Nephron (organoid): Measurements from ENCODE around the gene SLC12A5.

Experiments
- H3K27ac Mint-ChIP-seq, 3 experiments: 2 replicates each; pipeline ENCODE4 v1.8.0; 2020; ENCODE audit warnings: mixed read lengths in 3 of 3, mild to moderate bottlenecking in 2 of 3, moderate library complexity in 1 of 3
- H3K27me3 Mint-ChIP-seq: 2 replicates; pipeline ENCODE4 v1.8.0; 2021; ENCODE audit warnings: low read depth, mild to moderate bottlenecking, moderate library complexity, mixed read lengths
- H3K36me3 Mint-ChIP-seq: 2 replicates; pipeline ENCODE4 v1.8.0; 2020; ENCODE audit warnings: low read depth, mixed read lengths
- H3K4me1 Mint-ChIP-seq: 2 replicates; pipeline ENCODE4 v1.8.0; 2020; ENCODE audit warnings: mixed read lengths
- H3K4me3 Mint-ChIP-seq, 3 experiments: 2 replicates each; pipeline ENCODE4 v1.8.0; 2020; ENCODE audit warnings: mild to moderate bottlenecking in 3 of 3, mixed read lengths in 3 of 3, moderate library complexity in 2 of 3
- H3K9me3 Mint-ChIP-seq: 2 replicates; pipeline ENCODE4 v1.8.0; 2020; ENCODE audit warnings: mixed read lengths
- TF ChIP-seq, protein P1 (sequence below), 3 experiments: fragments of 200-600 bp; sonication (generic); IDR thresholded peaks; one replicate each; pipeline ENCODE4 v1.5.0; 2021; ENCODE audit warnings: antibody characterized with exemption in 3 of 3; ENCODE audit not compliant: unreplicated experiment in 3 of 3

The SLC12A5 gene

DNA sequence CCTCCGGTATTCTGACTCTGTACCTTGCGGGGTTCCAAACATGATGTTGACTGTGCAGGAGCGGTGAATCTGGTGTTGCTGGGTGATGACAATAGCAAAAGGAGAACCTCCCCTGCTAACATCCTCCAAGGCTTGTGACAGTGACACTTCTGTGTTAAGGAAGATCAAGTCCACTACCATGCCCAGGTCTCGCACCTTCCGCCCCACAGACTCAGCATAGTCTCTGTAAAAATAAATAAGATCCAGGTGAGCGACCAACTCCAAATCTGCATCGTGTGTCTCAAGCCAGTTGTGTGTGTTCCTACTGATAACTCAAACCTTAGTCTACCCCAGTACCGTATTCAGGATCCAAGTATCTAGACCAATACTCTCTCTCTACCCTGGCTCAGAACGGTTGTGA, 36.0 kb downstream of the SLC12A5 start:
- Mint-ChIP-seq H3K4me3 (no peak overlapping the region), H3K9me3 (no peaks in the 10 kb centered on the region), H3K4me1 (peaks cover 5% of the 10 kb centered on the region), H3K27me3 (peaks cover 14% of the 10 kb centered on the region), H3K27ac (no peak overlapping the region), H3K36me3 (peaks cover 85% of the 10 kb centered on the region)
- TF ChIP-seq, protein P1, sequence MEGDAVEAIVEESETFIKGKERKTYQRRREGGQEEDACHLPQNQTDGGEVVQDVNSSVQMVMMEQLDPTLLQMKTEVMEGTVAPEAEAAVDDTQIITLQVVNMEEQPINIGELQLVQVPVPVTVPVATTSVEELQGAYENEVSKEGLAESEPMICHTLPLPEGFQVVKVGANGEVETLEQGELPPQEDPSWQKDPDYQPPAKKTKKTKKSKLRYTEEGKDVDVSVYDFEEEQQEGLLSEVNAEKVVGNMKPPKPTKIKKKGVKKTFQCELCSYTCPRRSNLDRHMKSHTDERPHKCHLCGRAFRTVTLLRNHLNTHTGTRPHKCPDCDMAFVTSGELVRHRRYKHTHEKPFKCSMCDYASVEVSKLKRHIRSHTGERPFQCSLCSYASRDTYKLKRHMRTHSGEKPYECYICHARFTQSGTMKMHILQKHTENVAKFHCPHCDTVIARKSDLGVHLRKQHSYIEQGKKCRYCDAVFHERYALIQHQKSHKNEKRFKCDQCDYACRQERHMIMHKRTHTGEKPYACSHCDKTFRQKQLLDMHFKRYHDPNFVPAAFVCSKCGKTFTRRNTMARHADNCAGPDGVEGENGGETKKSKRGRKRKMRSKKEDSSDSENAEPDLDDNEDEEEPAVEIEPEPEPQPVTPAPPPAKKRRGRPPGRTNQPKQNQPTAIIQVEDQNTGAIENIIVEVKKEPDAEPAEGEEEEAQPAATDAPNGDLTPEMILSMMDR (IDR thresholded peaks at IDR 0.05; ENCODE audit: unreplicated experiment in 3 of 3): no peak

DNA sequence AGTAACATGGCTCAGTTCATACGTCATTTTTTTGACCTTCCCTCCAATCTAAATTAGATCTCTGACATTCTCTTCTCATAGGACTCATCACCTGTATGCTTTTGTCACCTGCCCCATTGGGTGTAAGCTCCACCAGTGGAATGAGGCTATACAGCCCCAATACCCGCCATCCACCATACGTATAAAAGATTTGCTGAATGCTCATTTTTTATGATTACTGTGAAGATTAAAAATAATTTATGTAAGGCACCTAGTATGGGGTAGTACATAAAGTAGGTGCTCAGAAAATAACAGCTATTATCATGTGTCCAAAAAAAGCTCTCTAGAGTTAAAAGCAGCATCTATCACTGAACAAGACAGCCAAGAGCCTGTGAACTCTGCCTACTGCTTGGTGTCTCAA, 36.7 kb downstream of the SLC12A5 start:
- TF ChIP-seq, protein P1 (IDR thresholded peaks at IDR 0.05; ENCODE audit: unreplicated experiment in 3 of 3): no peak
- Mint-ChIP-seq H3K4me1 (peaks cover 5% of the 10 kb centered on the region), H3K27me3 (peaks cover 8% of the 10 kb centered on the region)

DNA sequence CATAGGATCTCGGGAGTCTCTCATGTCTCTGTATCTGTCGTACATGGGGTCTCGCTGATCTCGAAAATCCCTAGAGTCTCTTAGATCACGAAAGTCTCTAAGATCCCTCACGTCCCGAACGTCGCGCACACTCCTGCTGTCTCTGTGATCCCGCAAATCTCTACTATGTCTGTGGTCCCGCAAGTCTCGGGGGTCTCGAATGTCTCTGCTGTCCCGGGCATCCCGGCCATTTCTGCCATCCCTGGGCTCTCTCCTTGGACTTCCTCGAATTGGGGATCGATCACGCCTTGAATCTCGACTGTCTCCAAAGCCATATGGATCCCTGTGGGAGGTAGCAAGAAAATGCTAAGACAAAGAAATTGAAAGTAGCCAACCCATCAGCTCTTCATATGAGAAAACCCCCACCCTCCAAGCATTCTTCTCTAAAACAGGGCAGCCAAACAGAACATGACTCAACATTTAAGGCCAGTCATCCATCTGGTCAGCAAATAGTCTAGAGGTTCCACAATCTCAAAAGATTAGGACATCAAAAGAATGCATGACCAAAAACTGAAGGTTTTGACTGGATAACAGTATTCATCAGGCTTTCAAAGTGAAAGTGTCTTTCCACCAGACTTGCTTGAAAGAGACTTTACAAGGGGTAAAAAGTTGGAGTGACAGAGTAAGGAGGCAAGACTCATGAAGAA, 41.3 kb downstream of the SLC12A5 start:
- TF ChIP-seq, protein P1 (IDR thresholded peaks at IDR 0.05; ENCODE audit: unreplicated experiment in 3 of 3): no peak
- H3K36me3 Mint-ChIP-seq: peaks cover 53% of the 10 kb centered on the region
- peaks cover 8% of the 10 kb centered on the region for H3K4me1 Mint-ChIP-seq

More for the DNA sequence above, 36.7 kb downstream of the SLC12A5 start:
- Mint-ChIP-seq H3K9me3 (no peaks in the 10 kb centered on the region), H3K4me3 (no peak overlapping the region), H3K36me3 (peaks cover 78% of the 10 kb centered on the region), H3K27ac (no peak overlapping the region)

DNA sequence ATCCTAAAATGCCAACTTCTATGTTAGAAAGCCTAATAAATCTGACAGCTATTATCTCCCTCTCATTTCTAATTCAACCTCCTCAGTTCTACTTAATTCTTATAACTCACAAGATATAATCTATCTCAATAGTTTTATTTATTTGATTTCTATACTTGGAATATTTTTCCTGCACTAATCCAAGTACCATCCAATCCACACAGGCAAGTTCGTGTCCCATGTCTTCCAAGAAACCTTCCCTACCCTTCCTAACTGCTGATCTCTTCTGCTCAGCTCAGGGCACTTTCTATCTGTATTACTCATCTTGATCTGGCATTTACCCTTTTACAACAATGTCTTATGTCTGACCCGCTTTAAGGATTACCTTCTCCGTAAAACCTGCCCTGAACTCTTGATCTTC, 42.6 kb downstream of the SLC12A5 start:
- peaks cover 8% of the 10 kb centered on the region for H3K4me1 Mint-ChIP-seq
- H3K36me3 Mint-ChIP-seq: peaks cover 47% of the 10 kb centered on the region
- H3K27ac Mint-ChIP-seq: no peak overlapping the region
- H3K9me3 Mint-ChIP-seq: no peaks in the 10 kb centered on the region
- TF ChIP-seq, protein P1 (IDR thresholded peaks at IDR 0.05; ENCODE audit: unreplicated experiment in 3 of 3): no peak
- no peaks in the 10 kb centered on the region for H3K27me3 Mint-ChIP-seq
- no peak overlapping the region for H3K4me3 Mint-ChIP-seq

More for the DNA sequence above, 41.3 kb downstream of the SLC12A5 start:
- Mint-ChIP-seq H3K9me3 (no peaks in the 10 kb centered on the region), H3K27ac (no peak overlapping the region), H3K27me3 (no peaks in the 10 kb centered on the region), H3K4me3 (no peak overlapping the region)

DNA sequence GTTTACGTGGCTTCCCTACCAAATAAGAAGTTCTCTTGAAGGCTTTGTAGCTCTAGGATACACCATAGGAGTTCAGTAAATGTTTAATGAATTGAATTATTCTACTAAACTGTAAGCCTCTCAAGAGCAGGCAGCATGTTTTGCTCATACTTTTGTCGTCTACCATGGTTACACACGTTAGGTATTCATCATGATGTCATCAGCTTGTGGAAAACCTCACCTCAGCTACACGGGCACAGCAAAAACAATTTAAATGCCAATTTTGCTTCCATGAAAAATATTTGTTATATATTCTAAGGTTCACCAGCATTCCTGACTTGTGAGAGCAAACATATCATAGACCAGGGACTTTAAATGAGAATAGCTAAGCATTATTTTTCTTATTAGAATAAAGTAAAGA, 44.0 kb downstream of the SLC12A5 start:
- Mint-ChIP-seq H3K4me3 (no peak overlapping the region), H3K36me3 (peaks cover 44% of the 10 kb centered on the region), H3K4me1 (peaks cover 8% of the 10 kb centered on the region), H3K9me3 (no peaks in the 10 kb centered on the region), H3K27ac (no peak overlapping the region), H3K27me3 (no peaks in the 10 kb centered on the region)
- TF ChIP-seq, protein P1 (IDR thresholded peaks at IDR 0.05; ENCODE audit: unreplicated experiment in 3 of 3): no peak

DNA sequence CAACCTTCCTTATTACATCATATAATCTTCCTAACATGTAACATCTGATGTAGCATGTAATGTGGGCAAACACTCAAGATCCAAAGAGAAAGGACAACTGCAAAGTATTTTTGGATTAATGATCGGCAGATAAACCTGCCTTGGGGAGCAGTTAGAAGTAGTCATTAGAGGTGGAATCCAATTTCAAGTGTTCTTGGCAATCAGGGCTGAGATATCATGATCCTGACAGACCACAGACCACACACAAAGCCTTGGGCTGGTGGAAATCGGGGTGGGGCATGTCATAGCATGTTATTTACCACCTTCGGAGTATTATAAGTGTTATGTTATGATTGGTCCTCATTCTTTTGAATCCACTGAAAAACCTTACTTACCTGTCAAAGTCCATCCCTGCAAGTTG, 44.4 kb downstream of the SLC12A5 start:
- H3K36me3 Mint-ChIP-seq: peaks cover 44% of the 10 kb centered on the region
- no peak overlapping the region for H3K4me3 Mint-ChIP-seq
- H3K27me3 Mint-ChIP-seq: no peaks in the 10 kb centered on the region
- H3K27ac Mint-ChIP-seq: no peak overlapping the region
- TF ChIP-seq, protein P1 (IDR thresholded peaks at IDR 0.05; ENCODE audit: unreplicated experiment in 3 of 3): no peak
- no peaks in the 10 kb centered on the region for H3K9me3 Mint-ChIP-seq
- H3K4me1 Mint-ChIP-seq: peaks cover 8% of the 10 kb centered on the region
